ENCODE measurements around the gene AKR7A2. TPM values are rescaled to one million over a fixed set of nuclear protein-coding genes. Genes with fewer than 3 reads are reported as not detected.

The AKR7A2 gene
- total and polyA plus RNA-seq, 9 of the 15 experiments (the other 6 are each of a cell fraction or from before 2014, with no cell fraction given), result 2.0 to 78.4 (median 49.4) TPM

- TF ChIP-seq ARID3B (CRISPR knock-in tag; IDR thresholded peaks at IDR 0.05; ENCODE audit: borderline replicate concordance) (no peak), NFE2 (IDR thresholded peaks at IDR 0.05; ENCODE audit: low read depth) (no peak), SRF (CRISPR knock-in tag; IDR thresholded peaks at IDR 0.05) (no peak), ZFP36 (IDR thresholded peaks at IDR 0.05; ENCODE audit: low read depth, low read length, partially characterized antibody) (no peak), FOS (IDR thresholded peaks at IDR 0.05; ENCODE audit: extremely low read depth, insufficient read length) (no peak), ZNF384 (IDR thresholded peaks at IDR 0.05; ENCODE audit: low read depth, low read length) (no peak), SUPT5H (IDR thresholded peaks at IDR 0.05) (no peak), CHD4 (IDR thresholded peaks at IDR 0.05; ENCODE audit: insufficient read depth, insufficient replicate concordance, low read depth, low read length, poor library complexity, severe bottlenecking) (no peak), ZNF583 (CRISPR knock-in tag; IDR thresholded peaks at IDR 0.05) (no peak), ZNF518B (CRISPR knock-in tag; IDR thresholded peaks at IDR 0.05) (no peak), CTBP1 (IDR thresholded peaks at IDR 0.05; ENCODE audit: borderline replicate concordance) (no peak), ZNF75A (CRISPR knock-in tag; IDR thresholded peaks at IDR 0.05) (no peak), ARID1B (IDR thresholded peaks at IDR 0.05) (no peak), HEY1 (CRISPR knock-in tag; IDR thresholded peaks at IDR 0.05; ENCODE audit: borderline replicate concordance) (no peak), RCOR1 (IDR thresholded peaks at IDR 0.05; ENCODE audit: borderline replicate concordance in 1 of 2, low read depth in 2 of 2, low read length in 2 of 2) (0 out of 4 replicates have a peak, but pooled peaks of 1 of the 2 experiments have one; percentile 31), ZNF778 (CRISPR knock-in tag; IDR thresholded peaks at IDR 0.05) (no peak), RBM22 (IDR thresholded peaks at IDR 0.05; ENCODE audit: low read depth, low read length, poor library complexity, severe bottlenecking) (no peak), SIN3A (IDR thresholded peaks at IDR 0.05; ENCODE audit: borderline replicate concordance in 2 of 2, control insufficient read depth in 1 of 2, low read depth in 2 of 2, low read length in 2 of 2) (peak in 1 of 2 experiments; percentile 52; a peak in 1 of 4 replicates)
- TF ChIP-seq, protein P1, sequence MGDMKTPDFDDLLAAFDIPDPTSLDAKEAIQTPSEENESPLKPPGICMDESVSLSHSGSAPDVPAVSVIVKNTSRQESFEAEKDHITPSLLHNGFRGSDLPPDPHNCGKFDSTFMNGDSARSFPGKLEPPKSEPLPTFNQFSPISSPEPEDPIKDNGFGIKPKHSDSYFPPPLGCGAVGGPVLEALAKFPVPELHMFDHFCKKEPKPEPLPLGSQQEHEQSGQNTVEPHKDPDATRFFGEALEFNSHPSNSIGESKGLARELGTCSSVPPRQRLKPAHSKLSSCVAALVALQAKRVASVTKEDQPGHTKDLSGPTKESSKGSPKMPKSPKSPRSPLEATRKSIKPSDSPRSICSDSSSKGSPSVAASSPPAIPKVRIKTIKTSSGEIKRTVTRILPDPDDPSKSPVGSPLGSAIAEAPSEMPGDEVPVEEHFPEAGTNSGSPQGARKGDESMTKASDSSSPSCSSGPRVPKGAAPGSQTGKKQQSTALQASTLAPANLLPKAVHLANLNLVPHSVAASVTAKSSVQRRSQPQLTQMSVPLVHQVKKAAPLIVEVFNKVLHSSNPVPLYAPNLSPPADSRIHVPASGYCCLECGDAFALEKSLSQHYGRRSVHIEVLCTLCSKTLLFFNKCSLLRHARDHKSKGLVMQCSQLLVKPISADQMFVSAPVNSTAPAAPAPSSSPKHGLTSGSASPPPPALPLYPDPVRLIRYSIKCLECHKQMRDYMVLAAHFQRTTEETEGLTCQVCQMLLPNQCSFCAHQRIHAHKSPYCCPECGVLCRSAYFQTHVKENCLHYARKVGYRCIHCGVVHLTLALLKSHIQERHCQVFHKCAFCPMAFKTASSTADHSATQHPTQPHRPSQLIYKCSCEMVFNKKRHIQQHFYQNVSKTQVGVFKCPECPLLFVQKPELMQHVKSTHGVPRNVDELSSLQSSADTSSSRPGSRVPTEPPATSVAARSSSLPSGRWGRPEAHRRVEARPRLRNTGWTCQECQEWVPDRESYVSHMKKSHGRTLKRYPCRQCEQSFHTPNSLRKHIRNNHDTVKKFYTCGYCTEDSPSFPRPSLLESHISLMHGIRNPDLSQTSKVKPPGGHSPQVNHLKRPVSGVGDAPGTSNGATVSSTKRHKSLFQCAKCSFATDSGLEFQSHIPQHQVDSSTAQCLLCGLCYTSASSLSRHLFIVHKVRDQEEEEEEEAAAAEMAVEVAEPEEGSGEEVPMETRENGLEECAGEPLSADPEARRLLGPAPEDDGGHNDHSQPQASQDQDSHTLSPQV (IDR thresholded peaks at IDR 0.05), result 0 out of 2 replicates have a peak, but pooled peaks have one; percentile 49
These were observed 11.7 kb downstream of the AKR7A2 start (continued) for GRCh38 chr1:19300211-19300610.

Data from K562 (cell line).